ENCODE measurements around the gene C11orf91.
"Not testable (repeated sequence)": the region's sequence is repeated elsewhere in the genome, so short reads cannot be mapped to it uniquely, and the experiment has no call there.

Gene C11orf91

DNA sequence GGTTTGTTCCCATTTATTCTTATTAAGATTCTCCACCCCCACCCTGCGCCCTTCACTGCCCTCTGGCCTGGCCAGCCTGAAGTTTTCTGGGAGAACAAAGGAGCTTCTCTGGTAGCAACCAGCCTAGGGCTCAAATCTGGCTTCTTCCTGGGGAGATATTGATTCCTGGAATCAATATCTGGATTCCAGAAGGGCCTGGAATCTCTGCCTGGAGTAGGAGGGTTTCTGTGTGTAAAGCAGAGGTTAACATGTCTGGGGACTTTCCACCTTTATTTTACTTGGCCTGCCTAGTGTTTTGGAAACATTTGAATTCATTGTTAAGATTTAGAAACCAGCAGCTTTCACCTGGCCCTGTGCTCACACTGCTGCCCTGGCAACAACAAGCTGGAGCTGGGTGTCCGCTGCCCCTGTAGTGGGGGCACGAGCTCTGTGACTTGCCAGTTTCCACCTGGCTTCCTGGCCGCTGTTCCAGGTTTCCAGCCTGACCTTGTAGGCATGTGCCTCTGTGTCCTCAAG, 5.5 kb downstream of the C11orf91 start:
- no peak for DNase-seq

- DNase-seq = no peak
These were observed 6.1 kb downstream of the C11orf91 start for GRCh38 chr11:33694346-33695050.

DNA sequence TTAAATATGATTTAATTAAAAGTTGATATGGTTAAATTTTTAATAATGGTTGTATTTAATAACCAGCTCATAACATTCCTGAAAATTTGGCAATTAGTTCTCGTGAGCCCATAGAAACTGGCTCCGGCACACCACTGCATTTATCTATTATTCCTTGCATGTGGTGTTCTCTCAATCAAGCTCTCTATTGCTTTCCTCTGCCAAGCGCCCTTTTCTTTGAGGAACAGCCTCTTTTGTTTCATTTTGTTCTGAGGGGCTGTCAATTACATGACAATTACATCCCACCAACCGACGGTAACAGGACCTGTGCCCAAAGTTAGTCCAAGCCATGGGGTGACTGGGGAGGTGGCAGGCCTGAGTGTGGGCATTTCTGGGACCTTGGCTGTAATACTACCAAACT, 8.1 kb downstream of the C11orf91 start:
- no peak for DNase-seq

GRCh38 chr11:33692013-33692504, 8.6 kb downstream of the C11orf91 start:
- no peak for DNase-seq

DNA sequence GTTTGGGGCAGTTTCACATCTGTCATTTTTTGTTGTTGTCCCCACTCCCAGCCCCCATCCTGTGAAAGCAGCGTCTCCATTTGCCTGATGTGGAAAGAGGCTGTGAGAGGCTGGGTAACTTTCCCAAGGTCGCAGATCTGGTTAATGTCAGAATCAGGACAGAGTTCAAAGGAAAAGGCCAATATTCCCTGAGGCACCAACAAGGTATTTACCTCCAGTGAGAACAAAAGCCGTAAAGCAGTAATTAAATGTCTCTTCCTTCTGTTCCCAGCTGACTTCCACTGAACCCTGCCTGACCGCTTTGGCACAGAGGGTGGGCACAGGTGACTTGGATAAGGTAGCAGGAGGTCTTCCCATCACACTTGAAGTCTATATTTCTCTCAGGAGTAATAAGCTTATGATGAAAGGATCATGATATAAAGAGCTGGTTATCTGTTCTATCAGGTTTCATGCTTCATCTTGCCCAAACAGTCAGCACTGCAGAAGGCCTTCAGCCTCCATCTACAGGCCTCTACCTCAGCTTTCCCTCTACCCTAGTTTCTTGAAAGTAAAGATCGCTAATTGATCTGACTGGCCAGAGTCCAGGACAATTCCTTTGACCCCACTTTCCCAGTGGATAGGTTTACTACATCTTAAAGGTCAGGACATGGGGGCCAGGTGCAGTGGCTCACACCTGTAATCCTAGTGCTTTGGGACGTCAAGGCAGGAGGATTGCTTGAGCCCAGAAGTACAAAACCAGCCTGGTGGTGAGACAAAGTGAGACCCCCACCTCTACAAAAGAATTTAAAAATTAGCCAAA, 9.4 kb downstream of the C11orf91 start:
- DNase-seq = no peak

GRCh38 chr11:33690290-33691065, 10.1 kb downstream of the C11orf91 start:
- DNase-seq = no peak

DNA sequence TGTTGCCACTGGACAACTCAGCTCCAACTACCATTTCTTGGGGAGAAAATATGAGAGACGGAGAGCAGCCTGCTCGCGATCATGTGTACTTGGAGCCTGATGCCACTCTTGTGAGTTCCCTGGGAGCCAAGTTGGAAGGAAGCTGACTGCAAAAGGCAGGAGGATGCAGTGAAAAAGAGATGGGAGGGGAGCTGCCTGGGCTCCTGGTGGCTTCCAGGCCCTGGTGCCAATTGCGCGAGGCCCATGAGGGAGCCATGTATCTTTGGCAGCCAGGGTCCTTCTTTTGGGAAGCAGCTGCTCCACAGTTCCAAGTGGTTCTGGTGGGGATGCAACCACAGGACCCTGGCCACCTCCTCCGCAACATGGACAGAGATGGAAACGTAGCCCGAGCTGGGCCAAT, 11.1 kb downstream of the C11orf91 start:
- DNase-seq = no peak

- DNase-seq = no peak
These were observed 11.5 kb downstream of the C11orf91 start for GRCh38 chr11:33689085-33689484.

GRCh38 chr11:33687733-33688479, 12.7 kb downstream of the C11orf91 start:
- DNase-seq = no peak

GRCh38 chr11:33685082-33685481, 15.5 kb downstream of the C11orf91 start:
- DNase-seq = no peak

DNA sequence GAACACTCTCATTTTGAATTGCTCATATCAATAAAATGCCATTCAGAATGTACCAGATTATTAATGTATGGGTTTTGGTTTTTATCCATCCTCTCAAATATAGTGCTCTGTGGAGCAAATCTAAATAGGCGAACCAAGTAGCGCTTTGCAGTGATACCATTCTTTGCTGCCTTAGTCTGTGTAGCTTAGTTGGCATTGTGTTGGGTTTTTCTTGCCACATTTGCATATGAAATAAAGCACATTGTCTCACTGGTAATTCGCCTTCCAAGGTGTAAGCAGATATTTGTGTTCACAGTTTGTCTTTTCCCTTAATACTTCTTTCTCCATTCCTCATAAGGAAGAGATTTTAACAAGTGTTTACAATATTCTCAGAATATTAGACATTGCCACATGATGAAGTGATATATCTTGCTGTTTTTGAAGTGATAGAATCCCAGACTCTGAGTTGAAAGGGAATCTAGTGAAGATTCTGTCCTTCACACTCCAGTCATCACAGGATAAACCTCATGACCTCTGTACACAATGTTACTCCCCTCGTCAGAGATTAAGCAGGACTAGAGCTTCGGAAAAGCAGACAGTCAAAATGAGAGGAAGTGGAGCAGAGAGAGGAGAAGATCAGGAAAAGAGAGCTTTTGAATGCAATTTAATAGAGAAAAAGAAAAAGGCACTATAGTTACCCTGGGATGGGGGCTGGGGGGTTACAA, 16.5 kb downstream of the C11orf91 start:
- DNase-seq = no peak

DNA sequence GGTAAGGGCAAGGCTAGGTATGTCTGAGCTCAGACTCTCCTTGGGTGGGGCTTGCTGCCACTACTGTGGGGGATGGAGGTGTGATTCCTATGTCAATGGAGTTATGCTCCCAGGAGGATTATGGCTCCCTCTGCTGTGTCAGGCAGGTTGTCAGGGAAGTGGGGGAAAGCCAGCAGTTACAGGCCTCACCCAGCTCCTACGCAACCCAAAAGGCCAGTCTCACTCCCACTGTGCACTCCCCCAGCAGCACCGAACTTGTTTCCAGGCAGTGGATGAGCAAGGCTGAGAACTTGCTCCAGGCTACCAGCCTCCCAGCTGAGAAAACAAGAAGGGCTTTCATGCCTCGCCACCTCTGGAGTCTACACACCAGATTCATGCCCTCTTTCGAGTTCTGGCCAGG, 18.2 kb downstream of the C11orf91 start:
- DNase-seq = no peak

DNA sequence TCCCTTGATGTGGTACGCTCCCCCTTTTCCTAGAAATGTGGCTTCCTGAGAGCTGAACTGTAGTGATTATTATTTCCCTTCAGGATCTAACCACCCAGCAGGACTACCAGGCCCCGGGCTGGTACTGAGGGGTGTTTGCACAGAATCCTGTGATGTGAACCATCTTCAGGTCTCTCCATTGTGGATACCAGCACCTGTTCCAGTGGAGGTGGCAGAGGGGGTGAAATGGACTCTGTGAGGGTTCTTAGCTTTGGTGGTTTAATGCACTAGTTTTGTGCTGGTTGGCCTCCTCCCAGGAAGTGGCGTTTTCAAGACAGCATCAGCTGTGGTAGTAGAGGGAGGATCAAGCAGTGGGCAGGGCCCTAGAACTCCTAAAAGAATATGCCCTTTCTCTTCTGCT, 18.6 kb downstream of the C11orf91 start:
- no peak for DNase-seq

DNA sequence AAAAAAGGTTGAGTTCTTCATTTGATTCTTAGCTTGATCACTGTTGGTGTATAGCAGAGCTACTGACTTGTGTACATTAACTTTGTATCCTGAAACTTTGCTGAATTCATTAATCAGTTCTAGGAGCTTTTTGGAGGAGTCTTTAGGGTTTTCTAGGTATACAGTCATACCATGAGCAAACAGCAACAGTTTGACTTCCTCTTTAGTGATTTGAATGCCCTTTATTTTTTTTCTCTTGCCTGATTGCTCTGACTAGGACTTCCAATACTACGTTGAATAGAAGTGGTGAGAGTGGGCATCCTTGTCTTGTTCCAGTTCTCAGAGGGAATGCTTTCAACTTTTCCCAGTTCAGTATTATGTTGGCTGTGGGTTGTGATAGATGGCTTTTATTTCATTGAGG, 22.0 kb downstream of the C11orf91 start:
- not testable (repeated sequence) for DNase-seq

- DNase-seq = no peak
These were observed 26.4 kb downstream of the C11orf91 start for GRCh38 chr11:33674035-33674814.

DNA sequence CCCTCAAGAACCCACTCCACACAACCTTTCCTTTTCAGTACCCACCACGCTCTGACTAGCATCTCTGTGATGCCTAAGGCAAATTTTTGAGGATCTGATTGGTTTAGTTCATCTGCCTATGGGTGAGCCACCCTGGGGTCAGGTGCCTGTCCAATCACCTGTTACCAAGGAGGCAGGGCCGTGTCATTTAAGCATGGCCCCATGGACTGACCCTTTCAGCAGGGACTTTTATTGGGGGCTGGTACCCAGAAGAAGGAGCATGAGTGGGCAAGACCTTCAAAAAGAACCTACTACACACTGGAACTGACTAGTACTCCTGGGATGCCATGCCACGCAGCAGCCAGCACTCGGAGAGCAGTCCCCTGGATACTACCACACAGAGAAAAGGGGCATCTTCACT, 28.4 kb downstream of the C11orf91 start:
- DNase-seq = no peak

GRCh38 chr11:33670250-33671011, 30.2 kb downstream of the C11orf91 start:
- no peak for DNase-seq

DNA sequence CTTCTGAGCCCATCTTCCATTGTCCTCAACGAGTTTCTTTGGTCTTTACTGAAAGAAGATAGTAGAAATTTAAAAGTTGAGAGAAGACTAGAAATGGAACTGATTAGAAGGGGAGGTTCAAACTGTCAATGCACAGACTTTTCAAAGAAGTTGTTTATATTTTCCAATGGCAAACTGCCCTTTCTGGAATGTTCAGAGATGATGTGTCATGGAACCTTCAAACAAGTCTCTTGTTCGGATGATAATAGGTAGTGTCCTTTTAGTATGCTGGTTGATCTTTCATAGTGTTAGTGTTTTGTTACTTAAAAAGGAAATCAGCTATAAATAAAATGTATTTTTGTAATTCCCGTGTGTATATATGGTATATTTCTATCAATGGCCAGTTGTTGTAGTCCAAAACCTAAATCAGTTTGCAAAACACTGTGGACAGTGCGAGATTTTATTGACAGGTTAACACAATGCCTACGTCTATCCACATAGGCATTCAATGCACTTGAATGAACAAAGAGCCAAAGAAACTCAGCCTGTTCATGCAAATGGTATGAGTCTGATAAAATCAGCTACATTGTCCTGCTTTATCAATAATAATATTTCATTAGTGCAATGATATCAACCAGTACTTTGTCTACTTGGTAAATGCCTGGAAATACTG, 30.9 kb downstream of the C11orf91 start:
- DNase-seq = no peak

- no peak for DNase-seq
These were observed 31.6 kb downstream of the C11orf91 start for GRCh38 chr11:33668951-33669596.

Measured in activated gamma-delta T cell treated with Interleukin-2 at 50 U/mL for 16 hours (primary cell).